Measurements from ENCODE around the gene SLC26A6. TPM values are rescaled to one million over a fixed set of nuclear protein-coding genes. Genes with fewer than 3 reads are reported as not detected.

Gene SLC26A6
- total and polyA plus RNA-seq, 7 donors = 4.5 to 13.0 (median 6.2) TPM

DNA sequence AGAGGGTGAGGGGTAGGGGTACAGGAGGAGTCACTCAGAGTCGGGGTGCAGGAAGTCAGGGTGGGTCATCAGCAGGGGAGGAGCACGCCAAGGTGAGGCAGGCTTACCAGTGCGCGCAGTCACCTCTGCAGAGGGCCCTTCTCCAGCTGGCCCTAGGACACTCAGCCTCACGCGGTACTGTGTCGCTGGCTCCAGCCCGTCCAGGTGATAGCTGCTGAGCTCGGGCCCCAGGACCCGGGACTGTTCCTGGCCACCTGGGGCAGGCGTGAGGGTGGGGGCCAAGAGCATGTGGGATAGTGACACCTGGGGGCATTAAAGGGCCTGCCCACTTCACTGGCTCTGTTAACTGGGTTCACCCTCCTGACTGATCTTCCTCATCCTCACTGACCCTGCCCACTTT, 47.6 kb downstream of the SLC26A6 start:
- no peak for ATAC-seq
- WGBS, 3 donors = 83 to 85% (median 84%) methylated on average over 10 to 11 of the region's 11 CpGs
- DNase-seq = no peak
- intact Hi-C loops (cut with DNase I) = no loop called here
- Histone ChIP-seq H3K4me1 (no peaks in the 10 kb centered on the region), H3K36me3 (ENCODE audit: insufficient read depth in 1 of 2, low read depth in 1 of 2) (peaks cover 0 to 37% of the 10 kb centered on the region in 2 donors), H3K9me3 (no peaks in the 10 kb centered on the region), H3K4me3 (no peak overlapping the region), H3K27me3 (ENCODE audit: insufficient read depth in 3 of 3, low read length in 2 of 3) (no peaks in the 10 kb centered on the region), H3K27ac (no peak overlapping the region)
- TF ChIP-seq, protein P1, sequence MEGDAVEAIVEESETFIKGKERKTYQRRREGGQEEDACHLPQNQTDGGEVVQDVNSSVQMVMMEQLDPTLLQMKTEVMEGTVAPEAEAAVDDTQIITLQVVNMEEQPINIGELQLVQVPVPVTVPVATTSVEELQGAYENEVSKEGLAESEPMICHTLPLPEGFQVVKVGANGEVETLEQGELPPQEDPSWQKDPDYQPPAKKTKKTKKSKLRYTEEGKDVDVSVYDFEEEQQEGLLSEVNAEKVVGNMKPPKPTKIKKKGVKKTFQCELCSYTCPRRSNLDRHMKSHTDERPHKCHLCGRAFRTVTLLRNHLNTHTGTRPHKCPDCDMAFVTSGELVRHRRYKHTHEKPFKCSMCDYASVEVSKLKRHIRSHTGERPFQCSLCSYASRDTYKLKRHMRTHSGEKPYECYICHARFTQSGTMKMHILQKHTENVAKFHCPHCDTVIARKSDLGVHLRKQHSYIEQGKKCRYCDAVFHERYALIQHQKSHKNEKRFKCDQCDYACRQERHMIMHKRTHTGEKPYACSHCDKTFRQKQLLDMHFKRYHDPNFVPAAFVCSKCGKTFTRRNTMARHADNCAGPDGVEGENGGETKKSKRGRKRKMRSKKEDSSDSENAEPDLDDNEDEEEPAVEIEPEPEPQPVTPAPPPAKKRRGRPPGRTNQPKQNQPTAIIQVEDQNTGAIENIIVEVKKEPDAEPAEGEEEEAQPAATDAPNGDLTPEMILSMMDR (IDR thresholded peaks at IDR 0.05) = no peak

DNA sequence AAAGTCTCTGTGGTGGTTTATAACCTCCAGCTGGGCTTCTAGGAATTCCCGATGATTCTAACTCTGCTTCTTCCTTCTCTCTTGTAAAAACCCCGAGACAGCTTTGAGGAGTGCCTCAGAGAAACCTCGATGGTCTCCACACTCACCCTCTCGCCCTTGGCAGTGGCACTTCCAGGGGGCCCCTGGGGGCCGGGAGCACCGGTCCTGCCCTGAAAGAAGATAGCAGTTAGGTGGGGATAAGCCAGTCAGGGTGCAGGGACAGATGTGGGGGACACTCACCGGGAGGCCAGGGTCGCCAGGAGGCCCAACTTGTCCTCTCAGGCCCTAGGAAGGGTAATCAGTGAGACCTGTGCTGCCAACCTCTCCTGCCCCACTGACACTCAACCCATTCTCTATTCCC, 49.9 kb downstream of the SLC26A6 start:
- intact Hi-C loops (cut with DNase I) = no loop called here
- no peak for ATAC-seq
- H3K9me3 ChIP-seq = no peaks in the 10 kb centered on the region
- H3K27me3 ChIP-seq (ENCODE audit: insufficient read depth in 3 of 3, low read length in 2 of 3) = no peaks in the 10 kb centered on the region
- peaks cover 0 to 42% of the 10 kb centered on the region in 2 donors for H3K36me3 ChIP-seq (ENCODE audit: insufficient read depth in 1 of 2, low read depth in 1 of 2)
- H3K27ac ChIP-seq = no peak overlapping the region
- TF ChIP-seq, protein P1 (IDR thresholded peaks at IDR 0.05) = no peak
- no peak overlapping the region for H3K4me3 ChIP-seq
- no peaks in the 10 kb centered on the region for H3K4me1 ChIP-seq
- WGBS, 3 donors = 81 to 86% (median 86%) methylated on average over 8 of the region's 8 CpGs
- DNase-seq = no peak

DNA sequence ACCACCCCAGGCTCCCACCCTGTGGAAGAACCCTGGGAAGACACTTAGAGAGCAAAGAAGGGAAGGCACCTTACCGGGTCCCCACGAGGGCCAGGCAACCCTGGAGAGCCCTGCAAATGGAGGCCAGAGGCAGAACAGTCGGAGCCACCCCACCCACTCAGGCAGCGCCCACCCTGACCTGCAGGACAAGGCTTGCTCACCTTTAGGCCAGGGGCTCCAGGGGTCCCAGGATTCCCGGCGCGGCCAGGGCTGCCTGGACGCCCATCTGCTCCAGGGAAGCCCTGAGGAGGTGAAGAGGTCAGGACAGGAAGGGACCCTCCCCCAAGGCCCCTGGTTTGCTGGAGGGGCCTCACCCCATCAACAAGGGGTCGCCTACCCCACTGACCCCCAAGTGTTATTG, 50.4 kb downstream of the SLC26A6 start:
- ATAC-seq (no peak), DNase-seq (no peak)
- TF ChIP-seq, protein P1 (IDR thresholded peaks at IDR 0.05) = no peak
- Histone ChIP-seq H3K4me3 (no peak overlapping the region), H3K27ac (no peak overlapping the region), H3K9me3 (no peaks in the 10 kb centered on the region), H3K4me1 (no peaks in the 10 kb centered on the region), H3K27me3 (ENCODE audit: insufficient read depth in 3 of 3, low read length in 2 of 3) (no peaks in the 10 kb centered on the region), H3K36me3 (ENCODE audit: insufficient read depth in 1 of 2, low read depth in 1 of 2) (peaks cover 0 to 46% of the 10 kb centered on the region in 2 donors)
- intact Hi-C loops (cut with DNase I) = no loop called here
- 85 to 90% (median 88%) methylated on average over 9 of the region's 9 CpGs for WGBS, 3 donors

DNA sequence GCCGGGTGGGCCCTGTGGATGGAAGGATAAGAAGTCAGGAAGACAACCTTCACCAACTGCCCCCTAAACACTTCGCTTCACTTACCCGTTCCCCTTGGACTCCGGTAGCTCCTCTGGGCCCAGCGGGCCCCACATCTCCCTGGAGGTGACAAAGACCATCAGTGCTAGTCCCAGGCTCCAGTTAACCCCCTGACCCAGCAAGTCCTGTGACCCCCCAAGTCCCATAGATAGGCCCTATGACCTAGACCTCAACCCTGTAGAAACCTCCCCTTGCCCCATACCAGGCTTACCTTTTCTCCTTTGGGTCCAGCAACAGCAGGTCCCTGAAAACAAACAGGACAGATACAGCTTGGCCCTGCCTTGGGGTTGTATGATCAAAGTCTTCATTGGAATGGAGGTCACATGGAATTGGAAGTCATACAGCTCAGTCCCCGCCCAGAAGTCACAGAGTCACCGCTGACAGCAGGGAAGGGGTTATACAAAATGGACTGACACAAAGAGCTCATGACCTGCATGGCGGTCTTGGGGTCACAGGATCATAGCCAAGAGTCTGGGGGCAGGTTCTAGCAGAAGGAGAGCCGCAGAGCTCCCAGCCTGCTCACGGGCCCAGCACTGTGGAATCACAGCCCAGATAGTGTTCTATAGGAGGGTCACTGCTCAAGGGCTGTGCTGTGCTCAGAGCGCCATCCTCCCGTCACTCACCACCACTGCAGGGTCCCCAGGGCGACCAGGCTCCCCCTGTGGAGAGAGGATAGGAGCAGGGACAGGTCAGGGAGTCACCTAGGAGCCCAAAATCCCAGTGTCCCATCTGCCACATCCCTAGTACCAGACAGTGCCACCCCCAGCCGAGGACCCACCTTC, 53.4 kb downstream of the SLC26A6 start:
- Histone ChIP-seq H3K9me3 (no peaks in the 10 kb centered on the region), H3K4me1 (no peaks in the 10 kb centered on the region), H3K27ac (no peak overlapping the region), H3K36me3 (ENCODE audit: insufficient read depth in 1 of 2, low read depth in 1 of 2) (peaks cover 0 to 42% of the 10 kb centered on the region in 2 donors), H3K27me3 (ENCODE audit: insufficient read depth in 3 of 3, low read length in 2 of 3) (no peaks in the 10 kb centered on the region), H3K4me3 (no peak overlapping the region)
- TF ChIP-seq, protein P1 (IDR thresholded peaks at IDR 0.05) = no peak
- ATAC-seq (no peak), DNase-seq (no peak)
- intact Hi-C loops (cut with DNase I) = no loop called here
- 92 to 94% (median 94%) methylated on average over 14 of the region's 14 CpGs for WGBS, 3 donors
